GM18526 (cell line): Measurements from ENCODE around the gene TUBB3.

Experiments
- POLR2A ChIP-seq: IDR thresholded peaks from 3 replicates; pipeline ENCODE4 v1.6.1; 2011; ENCODE audit not compliant: insufficient read length; ENCODE audit errors: extremely low read depth

The TUBB3 gene

GRCh38 chr16:89921131-89921701 is 1.9 kb upstream of the TUBB3 start:
- TF ChIP-seq POLR2A, result no peak

GRCh38 chr16:89921702-89922476 is 1.3 kb upstream of the TUBB3 start:
- TF ChIP-seq POLR2A, result no peak

- TF ChIP-seq POLR2A, result no peak
These were observed 662 bp upstream of the TUBB3 start for GRCh38 chr16:89922477-89922883.

- TF ChIP-seq POLR2A, result no peak
These were observed 626 bp downstream of the TUBB3 start for GRCh38 chr16:89923640-89924296.

- no peak for TF ChIP-seq POLR2A
These were observed 1.3 kb downstream of the TUBB3 start for GRCh38 chr16:89924297-89924924.

GRCh38 chr16:89924925-89925307 is 1.8 kb downstream of the TUBB3 start:
- TF ChIP-seq POLR2A, result no peak

GRCh38 chr16:89925596-89926079 is 2.5 kb downstream of the TUBB3 start:
- TF ChIP-seq POLR2A, result no peak

- no peak for TF ChIP-seq POLR2A
These were observed 8.3 kb downstream of the TUBB3 start for GRCh38 chr16:89931305-89931896.

- TF ChIP-seq POLR2A, result no peak
These were observed 8.8 kb downstream of the TUBB3 start for GRCh38 chr16:89931964-89932363.

- no peak for TF ChIP-seq POLR2A
These were observed 11.7 kb downstream of the TUBB3 start for GRCh38 chr16:89934611-89935553.

- no peak for TF ChIP-seq POLR2A
These were observed 12.9 kb downstream of the TUBB3 start for GRCh38 chr16:89936034-89936433.

GRCh38 chr16:89936508-89936907 is 13.4 kb downstream of the TUBB3 start:
- no peak for TF ChIP-seq POLR2A

GRCh38 chr16:89936981-89937380 is 13.8 kb downstream of the TUBB3 start:
- no peak for TF ChIP-seq POLR2A

- no peak for TF ChIP-seq POLR2A
These were observed 15.2 kb downstream of the TUBB3 start for GRCh38 chr16:89938175-89938885.
